Mesodermal cell (in vitro differentiated cells): ENCODE results near the gene MRGPRG.

Experiments
- H3K27ac ChIP-seq: 2 replicates; pipeline ENCODE4 v1.7.0; 2013; ENCODE audit warnings: mild to moderate bottlenecking, low read depth, low read length, moderate library complexity; ENCODE audit not compliant: severe bottlenecking
- H3K36me3 ChIP-seq: 2 replicates; pipeline ENCODE4 v1.7.1; 2013; ENCODE audit warnings: mild to moderate bottlenecking, low read length, moderate library complexity; ENCODE audit not compliant: control insufficient read depth, insufficient read depth
- H3K4me1 ChIP-seq: one replicate; pipeline ENCODE4 v1.7.1; 2013; ENCODE audit warnings: mild to moderate bottlenecking, low read length; ENCODE audit not compliant: insufficient read depth, control insufficient read depth, poor library complexity, severe bottlenecking
- H3K4me3 ChIP-seq: 2 replicates; pipeline ENCODE4 v1.7.0; 2013; ENCODE audit warnings: low read length, control low read depth, mild to moderate bottlenecking; ENCODE audit not compliant: insufficient read depth, poor library complexity, severe bottlenecking; ENCODE audit errors: extremely low read depth
- H3K9me3 ChIP-seq: 2 replicates; pipeline ENCODE4 v1.7.1; 2013; ENCODE audit warnings: mild to moderate bottlenecking, low read length, moderate library complexity; ENCODE audit not compliant: control insufficient read depth
- WGBS, 2 experiments: methylation state at CpG; one replicate each; pipeline ENCODE4 v1.1.5; 2013; ENCODE audit warnings: missing lambda C conversion rate in 2 of 2; ENCODE audit not compliant: insufficient coverage in 2 of 2; 5-methylcytosine and 5-hydroxymethylcytosine counted together

MRGPRG gene

GRCh38 chr11:3191586-3192324 is 26.9 kb downstream of the MRGPRG start:
- 92 to 93% methylated on average over 15 to 16 of the region's 19 CpGs for WGBS, 2 experiments
- H3K4me3 ChIP-seq = no peak overlapping the region
- H3K9me3 ChIP-seq = peaks cover 2% of the 10 kb centered on the region
- H3K4me1 ChIP-seq = no peaks in the 10 kb centered on the region
- H3K27ac ChIP-seq = no peak overlapping the region
- H3K36me3 ChIP-seq = no peaks in the 10 kb centered on the region

- no peaks in the 10 kb centered on the region for H3K36me3 ChIP-seq
- WGBS, 2 experiments = 75 to 80% methylated on average over 5 to 6 of the region's 6 CpGs
These were observed 28.0 kb downstream of the MRGPRG start for GRCh38 chr11:3190600-3190999.

DNA sequence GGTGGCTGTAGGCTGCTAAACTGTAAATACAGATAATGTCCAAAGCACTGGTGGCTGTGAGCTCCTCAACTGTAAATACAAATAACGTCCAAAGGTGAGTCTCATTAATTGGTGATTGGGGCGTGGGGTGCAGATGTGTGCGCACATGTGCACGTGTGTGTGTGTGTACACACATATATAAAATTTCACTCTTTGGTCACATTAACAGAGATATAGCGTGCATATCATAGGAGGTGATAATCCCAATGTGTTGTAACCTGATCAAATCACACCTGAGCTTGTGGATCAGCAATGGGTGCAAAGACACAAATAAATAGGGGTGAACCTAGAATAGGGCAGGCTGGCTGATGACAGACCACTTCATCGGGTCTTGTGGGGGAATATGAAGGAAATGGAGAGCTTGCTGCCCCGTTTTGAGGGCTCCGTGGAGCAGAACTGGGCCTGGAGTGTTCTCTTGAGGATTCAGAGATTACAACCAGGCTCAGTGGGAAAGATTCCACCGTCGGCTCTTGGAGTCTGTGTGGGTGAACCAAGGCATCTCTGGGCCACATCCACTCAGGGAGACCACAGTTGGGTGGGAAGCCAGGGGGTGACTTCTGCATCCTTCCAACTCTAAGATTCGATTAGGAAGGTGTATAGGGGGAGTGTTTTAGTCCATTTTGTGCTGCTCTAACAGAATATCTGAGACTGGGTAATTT is 28.6 kb downstream of the MRGPRG start:
- H3K4me1 ChIP-seq = no peaks in the 10 kb centered on the region
- peaks cover 2% of the 10 kb centered on the region for H3K9me3 ChIP-seq
- H3K27ac ChIP-seq = no peak overlapping the region
- no peaks in the 10 kb centered on the region for H3K36me3 ChIP-seq
- WGBS, 2 experiments = 84 to 92% methylated on average over 6 of the region's 11 CpGs
- H3K4me3 ChIP-seq = no peak overlapping the region

More at GRCh38 chr11:3190600-3190999, 28.0 kb downstream of the MRGPRG start:
- Histone ChIP-seq H3K4me1 (no peaks in the 10 kb centered on the region), H3K27ac (no peak overlapping the region), H3K4me3 (no peak overlapping the region), H3K9me3 (peaks cover 2% of the 10 kb centered on the region)

GRCh38 chr11:3189196-3189843 is 29.3 kb downstream of the MRGPRG start:
- H3K27ac ChIP-seq = no peak overlapping the region

DNA sequence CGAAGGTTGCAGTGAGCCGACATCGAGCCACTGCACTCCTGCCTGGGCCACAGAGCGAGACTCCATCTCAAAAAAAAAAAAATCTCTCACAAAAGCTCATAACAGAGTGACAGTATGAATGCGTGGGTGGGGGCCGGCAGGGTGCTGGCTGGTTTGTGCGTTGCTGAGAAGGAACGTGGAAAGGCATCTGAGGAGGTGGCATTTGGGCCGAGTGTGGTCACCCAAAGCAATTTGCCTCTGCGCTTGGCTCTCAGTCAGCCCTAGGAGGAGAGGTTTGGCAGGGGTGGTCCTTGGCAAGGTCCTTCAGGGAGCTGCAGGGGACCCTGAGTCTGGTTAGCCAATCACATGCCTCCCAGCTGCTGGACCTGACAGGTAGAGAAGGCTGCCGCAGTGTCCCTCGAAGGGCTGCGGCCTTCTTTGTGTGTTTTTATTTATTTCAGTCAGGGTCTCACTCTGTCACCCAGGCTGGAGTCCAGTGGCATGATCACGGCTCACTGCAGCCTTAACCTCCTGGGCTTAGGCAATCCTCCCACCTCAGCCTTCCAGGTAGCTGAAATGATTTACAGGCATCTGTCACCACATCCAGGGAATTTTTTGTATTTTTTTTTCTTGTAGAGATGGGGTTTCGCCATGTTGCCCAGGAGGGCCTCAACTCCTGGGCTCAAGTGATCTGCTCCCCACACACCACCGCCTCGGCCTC is 30.0 kb downstream of the MRGPRG start:
- 74 to 84% methylated on average over 11 to 12 of the region's 17 CpGs for WGBS, 2 experiments
- no peak overlapping the region for H3K4me3 ChIP-seq
- no peaks in the 10 kb centered on the region for H3K4me1 ChIP-seq
- H3K36me3 ChIP-seq = no peaks in the 10 kb centered on the region
- no peak overlapping the region for H3K27ac ChIP-seq
- H3K9me3 ChIP-seq = peaks cover 2% of the 10 kb centered on the region

More at GRCh38 chr11:3189196-3189843, 29.3 kb downstream of the MRGPRG start:
- Histone ChIP-seq H3K4me1 (no peaks in the 10 kb centered on the region), H3K36me3 (no peaks in the 10 kb centered on the region), H3K4me3 (no peak overlapping the region), H3K9me3 (peaks cover 2% of the 10 kb centered on the region)
- WGBS, 2 experiments = 44 to 55% methylated on average over 6 to 11 of the region's 15 CpGs

GRCh38 chr11:3186166-3186953 is 32.3 kb downstream of the MRGPRG start:
- Histone ChIP-seq H3K4me1 (no peaks in the 10 kb centered on the region), H3K4me3 (no peak overlapping the region), H3K9me3 (no peaks in the 10 kb centered on the region), H3K36me3 (no peaks in the 10 kb centered on the region), H3K27ac (no peak overlapping the region)
- WGBS, 2 experiments = 96 to 97% methylated on average over 8 to 10 of the region's 11 CpGs

DNA sequence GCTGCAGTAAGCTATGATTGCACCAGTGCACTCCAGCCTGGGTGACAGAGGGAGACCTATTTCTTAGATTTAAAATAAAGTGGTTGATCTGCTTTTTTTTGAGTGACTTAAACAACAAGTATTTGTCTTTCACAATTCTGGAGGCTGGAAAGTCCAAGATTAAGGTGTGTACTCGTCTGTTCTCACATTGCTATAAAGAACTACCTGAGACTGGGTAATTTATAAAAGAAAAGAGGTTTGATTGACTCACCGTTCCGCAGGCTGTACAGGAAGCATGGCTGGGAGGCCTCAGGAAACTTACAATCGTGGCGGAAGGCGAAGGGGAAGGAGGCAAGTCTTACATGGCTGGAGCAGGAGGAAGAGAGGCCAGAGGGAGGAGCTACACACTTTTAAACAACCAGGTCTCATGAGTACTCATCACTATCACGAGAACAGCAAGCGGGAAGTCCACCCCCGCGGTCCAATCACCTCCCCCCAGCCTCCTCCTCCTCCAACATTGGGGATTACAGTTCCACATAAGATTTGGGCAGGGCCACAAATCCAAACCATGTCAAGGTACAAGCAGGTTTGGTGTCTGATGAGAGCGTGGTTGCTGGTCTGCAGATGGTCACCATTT is 33.8 kb downstream of the MRGPRG start:
- H3K27ac ChIP-seq = no peak overlapping the region
- H3K9me3 ChIP-seq = no peaks in the 10 kb centered on the region
- no peaks in the 10 kb centered on the region for H3K4me1 ChIP-seq
- 90 to 93% methylated on average over 2 to 11 of the region's 11 CpGs for WGBS, 2 experiments
- H3K4me3 ChIP-seq = no peak overlapping the region
- H3K36me3 ChIP-seq = no peaks in the 10 kb centered on the region

DNA sequence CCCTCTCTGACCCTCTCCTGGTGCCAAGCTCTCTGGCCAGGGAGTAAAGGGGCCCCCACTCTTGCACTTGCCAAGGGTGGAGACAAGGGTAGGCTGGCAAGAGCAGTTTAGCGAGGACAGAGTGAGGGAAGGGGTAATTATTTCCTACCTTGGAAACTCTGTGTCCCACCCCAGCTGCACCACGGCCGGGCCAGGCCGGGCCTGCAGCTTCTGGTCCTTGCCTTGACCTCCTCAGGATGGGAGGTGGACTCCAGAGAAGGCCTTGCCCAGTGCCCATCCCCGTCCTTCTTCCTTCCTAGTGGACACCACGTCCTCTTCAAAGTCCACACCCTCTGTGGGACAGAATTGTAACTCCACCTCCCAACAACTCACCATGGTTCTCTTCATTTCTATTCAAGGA is 35.1 kb downstream of the MRGPRG start:
- Histone ChIP-seq H3K9me3 (no peaks in the 10 kb centered on the region), H3K36me3 (no peaks in the 10 kb centered on the region), H3K27ac (no peak overlapping the region), H3K4me1 (no peaks in the 10 kb centered on the region), H3K4me3 (no peak overlapping the region)
- 89 to 90% methylated on average over 5 to 6 of the region's 6 CpGs for WGBS, 2 experiments

DNA sequence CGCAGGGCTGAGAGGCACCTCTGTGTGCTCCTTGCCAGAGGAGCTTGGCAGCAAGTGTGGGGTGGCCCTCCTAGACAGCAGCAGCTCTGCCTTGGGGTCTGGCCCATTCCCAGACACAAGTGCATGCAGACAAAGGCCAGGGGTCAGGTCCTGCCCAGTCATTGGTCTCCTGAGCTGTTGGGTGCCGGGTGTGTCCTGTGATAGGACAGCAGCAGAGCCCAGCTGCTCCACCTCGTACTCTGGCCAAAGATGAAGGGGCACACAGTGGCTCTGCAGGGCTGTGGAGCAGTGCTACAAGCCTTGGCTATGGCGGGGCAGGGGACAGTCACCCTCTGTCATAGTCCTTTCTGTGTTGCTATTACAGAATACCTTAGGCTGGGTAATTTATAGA is 36.2 kb downstream of the MRGPRG start:
- no peaks in the 10 kb centered on the region for H3K36me3 ChIP-seq
- no peak overlapping the region for H3K4me3 ChIP-seq
- H3K9me3 ChIP-seq = no peaks in the 10 kb centered on the region
- H3K4me1 ChIP-seq = no peaks in the 10 kb centered on the region
- WGBS, 2 experiments = 83 to 96% methylated on average over 3 to 4 of the region's 4 CpGs
- H3K27ac ChIP-seq = no peak overlapping the region
